OCI-LY7 (cell line): ENCODE data around the gene TMEM176A. TPM values are rescaled to one million over a fixed set of nuclear protein-coding genes. Genes with fewer than 3 reads are reported as not detected.

Experiments used
- BruUV-seq: library from RNA; stranded (reverse); fragments of 400-500 nt; replicated peaks from 2 replicates; lab custom pipeline; 2021; lab: Mats Ljungman, UMichigan
- CTCF ChIA-PET: fragments of 300-600 bp; sonication (Branson Sonifier 250); formaldehyde crosslinking; loops from one replicate; lab custom pipeline; 2022; ENCODE audit warnings: antibody characterized with exemption; ENCODE audit not compliant: unreplicated experiment; lab: Charles Lee
- POLR2A ChIA-PET: fragments of 300-600 bp; sonication (Branson Sonifier 250); formaldehyde crosslinking; loops from one replicate; lab custom pipeline; 2022; ENCODE audit warnings: antibody characterized with exemption; lab: Charles Lee
- DNase-seq: peaks from one replicate; pipeline ENCODE4 v3.0.0-alpha.2; 2015; ENCODE audit warnings: low spot score
- H2AFZ ChIP-seq: fragments of 200-600 bp; sonication (generic), shearing (Covaris generic); 2 replicates; pipeline ENCODE4 v1.6.1; 2014; ENCODE audit warnings: mild to moderate bottlenecking, antibody characterized with exemption, low read length, moderate library complexity
- H3K27ac ChIP-seq: fragments of 200-600 bp; sonication (generic); 2 replicates; pipeline ENCODE4 v1.5.1; 2014; ENCODE audit warnings: mixed run types, low read depth, mild to moderate bottlenecking, moderate library complexity, low read length, inconsistent platforms; ENCODE audit not compliant: poor library complexity, severe bottlenecking
- H3K36me3 ChIP-seq: fragments of 200-600 bp; sonication (generic); 2 replicates; pipeline ENCODE4 v1.6.1; 2014; ENCODE audit warnings: mild to moderate bottlenecking, antibody characterized with exemption, low read length, moderate library complexity, mixed read lengths; ENCODE audit not compliant: insufficient read depth
- H3K4me1 ChIP-seq: fragments of 200-600 bp; sonication (generic); 2 replicates; pipeline ENCODE4 v1.5.1; 2014; ENCODE audit warnings: mild to moderate bottlenecking, low read length; ENCODE audit not compliant: insufficient read depth, poor library complexity, severe bottlenecking
- H3K4me2 ChIP-seq: fragments of 200-600 bp; sonication (generic); 2 replicates; pipeline ENCODE4 v1.6.1; 2014; ENCODE audit warnings: mild to moderate bottlenecking, low read length
- H3K4me3 ChIP-seq: fragments of 200-600 bp; sonication (generic); 2 replicates; pipeline ENCODE4 v1.5.1; 2014; ENCODE audit warnings: mild to moderate bottlenecking, low read depth, low read length; ENCODE audit not compliant: poor library complexity, severe bottlenecking
- H3K79me2 ChIP-seq: fragments of 200-600 bp; sonication (generic); 2 replicates; pipeline ENCODE4 v1.6.1; 2016; ENCODE audit warnings: low read depth, mild to moderate bottlenecking, low read length, moderate library complexity, mixed read lengths; ENCODE audit not compliant: insufficient read depth
- H3K9me2 ChIP-seq: fragments of 200-600 bp; sonication (generic); 2 replicates; pipeline ENCODE4 v1.6.1; 2016; ENCODE audit warnings: mild to moderate bottlenecking, low read length, mixed read lengths; ENCODE audit not compliant: insufficient read depth
- H3K9me3 ChIP-seq: fragments of 200-600 bp; sonication (generic); 2 replicates; pipeline ENCODE4 v1.6.1; 2014; ENCODE audit warnings: mild to moderate bottlenecking, mixed run types, low read length, mixed read lengths
- H4K20me1 ChIP-seq: fragments of 200-600 bp; sonication (generic); 2 replicates; pipeline ENCODE4 v1.6.1; 2014; ENCODE audit warnings: mild to moderate bottlenecking, antibody characterized with exemption, low read length, moderate library complexity, mixed read lengths; ENCODE audit not compliant: insufficient read depth
- CTCF ChIP-seq: fragments of 200-600 bp; sonication (generic); conservative IDR thresholded peaks from 2 replicates; pipeline ENCODE4 v1.5.1; 2014; ENCODE audit warnings: mild to moderate bottlenecking, antibody characterized with exemption, low read length, moderate library complexity, mixed read lengths
- EZH2phosphoT487 ChIP-seq: fragments of 200-600 bp; sonication (generic); IDR thresholded peaks from 2 replicates; pipeline ENCODE4 v1.6.1; 2018; ENCODE audit warnings: low read depth, borderline replicate concordance, mild to moderate bottlenecking, mixed run types, antibody characterized with exemption, low read length, moderate library complexity, mixed read lengths
- intact Hi-C: fragments of 100-400 bp; cut with micrococcal nuclease; formaldehyde crosslinking; loops from one replicate; pipeline ENCODE4 v1.10.0; 2022; ENCODE audit not compliant: unreplicated experiment
- total RNA-seq, 2 experiments: library from RNA; depleted of rRNA in 1 of 2; stranded (reverse); fragments of >200 nt in 1 of 2; shearing (Covaris generic) in 1 of 2; gene quantifications; 2 replicates each; pipeline ENCODE4 v1.2.3, GENCODE V29; 2014 to 2022

TMEM176A gene
- total RNA-seq, 2 experiments from 2014 or later, result not detected

- H4K20me1 ChIP-seq, result no peaks in the 10 kb centered on the region
- no peak overlapping the region for H2AFZ ChIP-seq
- TF ChIP-seq CTCF (no peak), EZH2phosphoT487 (no peak)
- intact Hi-C loops, result no loop called here
- DNase-seq, result no peak
- POLR2A ChIA-PET, result no interaction called here
- no peak overlapping the region for H3K27ac ChIP-seq
- no TSS peak for BruUV-seq
- CTCF ChIA-PET, result no interaction called here
- no peaks in the 10 kb centered on the region for H3K9me2 ChIP-seq
- no peak overlapping the region for H3K4me2 ChIP-seq
- H3K36me3 ChIP-seq, result no peaks in the 10 kb centered on the region
- no peak overlapping the region for H3K4me3 ChIP-seq
- no peaks in the 10 kb centered on the region for H3K4me1 ChIP-seq
- no peaks in the 10 kb centered on the region for H3K9me3 ChIP-seq
- H3K79me2 ChIP-seq, result no peaks in the 10 kb centered on the region
Measured at GRCh38 chr7:150824379-150825177, 24.0 kb downstream of the TMEM176A start.

- no peak overlapping the region for H3K4me3 ChIP-seq
- no peak overlapping the region for H2AFZ ChIP-seq
- DNase-seq, result no peak
- no peak for TF ChIP-seq EZH2phosphoT487
- no peak for TF ChIP-seq CTCF
- no peaks in the 10 kb centered on the region for H4K20me1 ChIP-seq
- ChIA-PET POLR2A (no interaction called here), CTCF (no interaction called here)
- no peak overlapping the region for H3K27ac ChIP-seq
- no peaks in the 10 kb centered on the region for H3K4me1 ChIP-seq
- H3K9me2 ChIP-seq, result no peaks in the 10 kb centered on the region
- no peaks in the 10 kb centered on the region for H3K9me3 ChIP-seq
- no peaks in the 10 kb centered on the region for H3K36me3 ChIP-seq
- H3K79me2 ChIP-seq, result no peaks in the 10 kb centered on the region
- no TSS peak for BruUV-seq
- intact Hi-C loops, result no loop called here
- H3K4me2 ChIP-seq, result no peak overlapping the region
Measured at GRCh38 chr7:150826061-150826849, 25.7 kb downstream of the TMEM176A start.
